GM12801 (cell line): ENCODE data around the gene VSX1.

Experiments used
- CTCF ChIP-seq: IDR thresholded peaks from one replicate; pipeline ENCODE4 v1.5.1; 2011; ENCODE audit warnings: control low read depth; ENCODE audit not compliant: insufficient read length; ENCODE audit errors: extremely low read depth

The VSX1 gene

GRCh38 chr20:25054096-25054820 lies 27.7 kb downstream of the VSX1 start:
- TF ChIP-seq CTCF, result no peak

GRCh38 chr20:25053255-25054031 lies 28.5 kb downstream of the VSX1 start:
- TF ChIP-seq CTCF, result no peak

- TF ChIP-seq CTCF, result no peak
Observed at GRCh38 chr20:25052255-25053194, 29.4 kb downstream of the VSX1 start.

- TF ChIP-seq CTCF, result no peak
Observed at GRCh38 chr20:25051386-25052155, 30.4 kb downstream of the VSX1 start.

- TF ChIP-seq CTCF, result no peak
Observed at GRCh38 chr20:25050501-25051350, 31.2 kb downstream of the VSX1 start.

- no peak for TF ChIP-seq CTCF
Observed at GRCh38 chr20:25050082-25050481, 31.9 kb downstream of the VSX1 start.
